Femur (tissue), 1 donor: Measurements from ENCODE around the gene PDXDC1.
"Not testable (repeated sequence)": the region's sequence is repeated elsewhere in the genome, so short reads cannot be mapped to it uniquely, and the experiment has no call there.

ENCODE experiments used
- DNase-seq: peaks from one replicate; pipeline ENCODE4 v3.0.0-alpha.2; 2017

Gene PDXDC1

DNA sequence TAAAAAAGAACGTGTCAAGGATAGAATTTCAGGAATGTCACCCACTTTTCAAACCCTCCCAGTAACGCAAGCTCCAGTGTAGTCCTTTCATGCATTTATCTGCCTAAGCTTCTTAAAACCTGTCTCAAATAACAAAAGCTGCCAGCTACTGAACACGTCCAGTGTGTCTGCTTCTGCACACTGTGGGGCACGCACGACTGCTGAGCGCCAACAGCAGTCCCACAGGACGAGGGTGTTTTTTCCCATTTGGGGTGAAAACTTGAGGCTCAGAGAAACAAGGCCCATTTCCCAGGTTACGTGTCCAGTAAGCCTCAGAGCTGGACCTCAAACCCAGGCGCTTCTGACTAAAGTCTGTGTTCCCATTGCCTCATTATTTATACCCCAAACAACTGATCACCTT, 63.9 kb downstream of the PDXDC1 start:
- DNase-seq, result no peak

DNA sequence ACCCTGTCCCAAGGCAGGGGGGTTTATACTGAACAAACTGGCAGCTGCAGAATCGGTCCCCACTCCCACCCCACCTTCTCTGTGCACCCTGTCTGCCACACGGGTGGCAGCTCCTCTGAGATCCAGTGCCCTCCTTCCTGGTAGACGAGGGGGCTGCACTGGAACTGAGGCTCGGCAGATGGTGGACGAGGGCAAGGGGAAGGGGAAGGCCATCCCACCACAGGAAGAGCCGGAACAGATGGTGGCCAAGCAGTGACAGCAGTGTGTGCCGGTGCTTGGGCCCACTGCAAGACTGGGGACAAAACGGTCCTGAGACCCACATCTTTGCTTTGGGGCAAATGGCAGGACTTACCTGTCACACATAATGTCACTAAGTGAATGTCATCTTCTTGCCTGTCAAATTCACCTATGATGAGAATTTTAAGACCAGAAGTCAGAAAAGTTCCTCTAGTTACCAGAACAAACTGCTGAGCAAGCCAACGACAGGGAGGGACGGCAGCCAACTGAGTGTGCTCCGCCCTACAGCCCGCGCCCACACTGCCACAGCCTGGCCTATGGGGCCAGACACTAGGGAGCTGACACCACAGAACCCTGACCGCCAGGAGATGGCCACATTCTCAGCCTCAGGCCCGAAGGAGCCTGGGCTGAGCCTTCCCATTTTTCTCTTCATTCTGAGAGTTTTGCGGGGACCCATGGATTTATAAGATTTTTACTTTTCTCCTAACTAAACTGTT, 66.6 kb downstream of the PDXDC1 start:
- DNase-seq, result peak; percentile 87

DNA sequence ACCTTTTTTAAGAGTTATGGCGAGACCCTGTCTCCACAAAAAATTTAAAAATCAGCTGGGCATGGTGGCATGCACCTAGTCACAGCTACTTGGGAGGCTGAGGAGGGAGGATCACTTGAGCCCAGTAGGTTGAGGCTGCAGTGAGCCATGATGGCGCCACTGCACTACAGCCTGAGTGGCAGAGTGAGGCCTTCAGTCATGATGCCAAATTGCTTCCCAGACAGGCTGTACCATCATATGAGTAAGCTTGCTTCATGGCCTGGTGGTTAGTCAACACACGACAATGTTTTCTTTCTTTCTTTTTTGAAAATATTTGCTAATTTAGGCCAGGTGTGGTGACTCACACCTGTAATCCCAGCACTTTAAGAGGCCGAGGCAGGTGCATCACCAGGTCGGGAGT, 68.5 kb downstream of the PDXDC1 start:
- no peak for DNase-seq

DNA sequence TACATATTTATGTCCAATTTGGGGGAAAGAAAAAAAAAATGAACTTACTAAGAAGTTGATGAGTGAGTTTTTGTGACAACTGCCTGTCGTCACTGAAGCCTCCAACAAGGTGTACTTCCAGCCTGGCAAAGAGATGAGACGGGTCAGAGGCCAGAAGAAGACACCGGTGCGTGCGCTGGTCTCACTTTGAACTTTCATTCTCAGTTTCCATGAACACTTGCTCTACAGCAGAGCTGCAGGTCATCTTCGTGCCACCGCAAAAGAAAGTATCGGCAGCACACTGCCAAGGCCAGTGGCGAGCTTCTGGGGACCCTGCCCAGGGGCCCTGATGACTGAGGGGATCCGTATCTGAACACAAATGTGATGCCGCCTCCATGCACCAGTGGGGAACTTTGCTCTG, 69.5 kb downstream of the PDXDC1 start:
- peak; percentile 7 for DNase-seq

DNA sequence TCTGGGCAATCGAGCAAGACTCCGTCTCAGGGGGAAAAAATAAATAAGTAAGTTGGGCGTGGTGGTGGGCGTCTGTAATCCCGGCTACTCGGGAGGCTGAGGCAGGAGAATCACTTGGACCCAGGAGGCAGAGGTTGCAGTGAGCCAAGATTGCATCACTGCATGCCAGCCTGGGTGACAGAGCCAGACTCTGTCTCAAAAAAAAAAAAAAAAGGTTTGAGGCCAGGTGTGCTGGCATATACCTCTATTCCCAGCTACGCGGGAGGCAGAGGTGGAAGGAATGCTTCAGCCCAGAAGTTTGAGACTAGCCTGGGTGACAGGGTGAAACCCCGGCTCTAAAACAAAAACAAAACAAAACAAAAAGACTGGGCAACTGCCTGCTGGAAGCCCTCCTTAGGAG, 70.4 kb downstream of the PDXDC1 start:
- DNase-seq, result not testable (repeated sequence)

DNA sequence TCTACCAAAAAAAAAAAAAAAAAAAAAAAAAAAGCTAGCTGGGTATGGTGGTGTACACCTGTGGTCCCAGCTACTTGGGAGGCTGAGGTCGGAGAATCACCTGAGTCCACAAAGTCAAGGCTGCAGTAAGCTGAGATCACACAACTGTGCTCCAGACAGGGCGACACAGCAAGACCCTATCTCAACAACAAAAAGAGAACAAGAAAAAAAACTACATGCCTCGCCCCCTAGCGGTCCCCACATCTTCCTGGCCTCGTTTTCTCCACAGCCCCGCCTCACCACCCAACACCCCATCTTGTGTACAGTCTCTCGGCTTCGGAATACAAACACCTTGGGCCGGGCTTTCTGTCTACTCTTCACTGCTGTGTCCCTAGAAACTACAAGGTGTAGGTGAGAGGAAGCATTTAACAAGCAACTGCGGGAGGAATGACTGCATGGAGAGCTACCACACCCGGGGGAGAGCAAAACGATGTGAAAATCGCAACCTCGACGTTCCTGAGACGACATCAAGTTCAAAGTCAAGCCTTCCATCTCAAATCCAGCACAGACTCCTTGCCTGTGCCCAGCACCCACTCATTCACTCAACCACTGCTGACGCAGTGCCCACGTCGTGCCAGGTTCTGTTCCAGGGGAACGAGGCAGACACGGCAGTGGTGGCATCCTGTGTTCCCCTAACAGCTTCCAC, 72.0 kb downstream of the PDXDC1 start:
- peak; percentile 7 for DNase-seq

DNA sequence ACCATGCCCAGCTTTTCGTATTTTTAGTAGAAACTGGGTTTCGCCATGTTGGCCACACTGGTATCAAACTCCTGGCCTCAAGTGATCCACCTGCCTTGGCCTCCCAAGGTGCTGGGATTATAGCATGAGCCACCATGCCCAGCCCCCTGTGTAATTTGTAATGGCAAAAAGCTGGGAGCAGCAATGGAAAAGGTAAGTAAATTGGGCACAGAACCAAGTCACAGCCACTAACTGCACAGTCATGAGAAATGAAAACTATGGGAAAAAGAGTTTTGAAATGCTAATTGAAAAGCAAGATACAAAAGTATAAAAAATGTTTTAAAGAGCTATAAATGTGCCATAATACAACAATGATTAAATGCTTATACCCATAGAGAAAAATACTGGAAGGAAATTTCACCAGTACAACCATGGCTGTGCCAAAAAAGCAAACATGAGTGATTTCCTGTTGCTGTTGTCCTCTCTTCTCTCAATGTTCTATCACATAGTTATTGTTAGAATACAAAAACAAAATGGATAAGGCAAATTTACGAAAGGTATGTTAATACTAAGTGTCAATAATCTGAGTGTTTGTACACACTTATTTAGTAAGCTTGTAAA, 74.9 kb downstream of the PDXDC1 start:
- no peak for DNase-seq

DNA sequence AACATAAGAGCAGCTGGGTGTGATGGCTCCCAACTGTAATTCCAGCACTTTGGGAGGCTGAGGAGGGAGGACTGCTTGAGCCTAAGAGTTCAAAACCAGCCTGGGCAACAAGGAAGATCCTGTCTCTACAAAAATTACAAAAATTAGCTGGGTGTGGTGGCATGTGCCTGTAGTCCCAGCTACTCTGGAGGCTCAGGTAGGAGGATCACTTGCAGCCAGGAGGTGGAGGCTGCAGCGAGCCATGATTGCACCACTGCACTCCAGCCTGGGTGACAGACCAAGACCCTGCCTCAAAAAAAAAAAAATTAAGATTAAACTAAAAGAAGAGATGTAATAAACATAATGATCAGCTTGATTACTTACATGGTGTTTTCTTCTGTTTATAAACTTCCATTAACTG, 75.6 kb downstream of the PDXDC1 start:
- not testable (repeated sequence) for DNase-seq

DNA sequence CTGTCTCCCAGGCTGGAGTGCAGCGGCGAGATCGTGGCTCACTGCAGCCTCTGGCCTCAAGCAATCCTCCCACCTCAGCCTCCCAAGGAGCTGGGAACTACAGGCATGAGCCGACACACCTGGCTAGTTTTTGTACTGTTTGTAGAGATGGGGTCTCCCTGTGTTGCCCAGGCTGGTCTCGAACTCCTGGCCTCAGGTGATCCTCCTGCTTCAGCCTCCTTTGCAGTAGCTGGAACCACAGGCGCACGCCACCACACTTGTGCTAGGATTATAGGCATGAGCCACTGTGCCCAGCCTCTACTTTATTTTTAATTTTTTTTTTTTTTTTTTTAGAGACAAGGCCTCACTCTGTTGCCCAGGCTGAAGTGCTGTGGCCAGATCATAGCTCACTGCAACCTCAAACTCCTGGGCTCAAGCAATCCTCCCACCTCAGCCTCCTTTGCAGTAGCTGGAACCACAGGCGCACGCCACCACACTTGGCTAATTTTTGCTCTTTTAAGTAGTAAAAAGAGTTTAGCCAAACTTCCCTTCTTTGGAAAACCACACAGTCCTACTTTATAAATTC, 76.6 kb downstream of the PDXDC1 start:
- DNase-seq, result no peak

DNA sequence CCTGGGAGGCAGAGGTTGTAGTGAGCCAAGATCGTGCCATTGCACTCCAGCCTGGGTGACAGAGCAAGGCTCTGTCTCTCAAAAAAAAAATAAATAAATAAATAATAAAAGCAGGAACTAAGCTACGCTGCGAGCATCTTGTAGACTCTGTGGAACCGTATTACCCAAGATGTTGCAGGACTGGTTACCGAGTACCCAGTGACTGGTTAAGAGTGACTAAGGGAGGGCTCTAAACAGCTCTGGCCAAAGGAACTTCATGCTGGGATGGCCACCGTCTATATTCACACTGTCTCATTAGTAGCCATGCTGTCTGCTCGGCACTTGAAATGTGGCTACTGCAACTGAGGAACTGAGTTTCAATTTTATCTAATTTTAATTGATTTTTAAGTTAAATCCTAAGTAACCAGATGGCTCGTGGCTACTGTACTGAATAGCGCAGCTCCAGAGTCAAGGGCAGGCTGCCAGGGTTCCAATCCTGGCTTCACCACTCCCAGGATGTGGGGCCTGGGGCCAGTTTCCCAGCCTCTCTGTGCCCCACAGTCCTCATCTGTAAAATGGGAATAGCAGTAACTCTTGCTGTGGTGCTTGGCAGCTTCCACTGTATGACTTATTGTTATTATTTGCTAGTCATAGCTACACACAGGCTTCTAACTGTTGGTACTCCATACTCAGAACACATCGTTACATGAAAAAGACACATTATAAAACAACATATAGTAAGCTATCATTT, 78.1 kb downstream of the PDXDC1 start:
- DNase-seq, result no peak

DNA sequence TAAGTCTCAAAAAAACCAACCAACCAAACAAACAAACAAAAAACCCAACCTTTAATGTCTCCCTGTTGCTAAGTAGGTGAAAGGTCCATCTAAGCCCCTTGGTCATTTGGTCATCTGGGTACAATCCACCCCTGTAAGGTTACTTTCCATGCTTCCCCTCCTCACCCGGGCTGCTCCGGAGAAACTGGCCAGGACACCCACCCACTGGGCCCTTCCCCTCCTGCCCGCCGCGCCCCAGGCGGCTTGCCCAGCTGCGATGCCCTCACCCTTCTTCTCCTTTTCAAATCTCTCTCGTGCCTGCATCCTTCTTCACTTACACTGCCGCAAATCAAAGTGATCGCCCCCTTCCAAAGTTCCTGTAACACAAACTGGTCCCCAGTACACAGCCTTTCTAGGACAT, 79.1 kb downstream of the PDXDC1 start:
- DNase-seq, result no peak

DNA sequence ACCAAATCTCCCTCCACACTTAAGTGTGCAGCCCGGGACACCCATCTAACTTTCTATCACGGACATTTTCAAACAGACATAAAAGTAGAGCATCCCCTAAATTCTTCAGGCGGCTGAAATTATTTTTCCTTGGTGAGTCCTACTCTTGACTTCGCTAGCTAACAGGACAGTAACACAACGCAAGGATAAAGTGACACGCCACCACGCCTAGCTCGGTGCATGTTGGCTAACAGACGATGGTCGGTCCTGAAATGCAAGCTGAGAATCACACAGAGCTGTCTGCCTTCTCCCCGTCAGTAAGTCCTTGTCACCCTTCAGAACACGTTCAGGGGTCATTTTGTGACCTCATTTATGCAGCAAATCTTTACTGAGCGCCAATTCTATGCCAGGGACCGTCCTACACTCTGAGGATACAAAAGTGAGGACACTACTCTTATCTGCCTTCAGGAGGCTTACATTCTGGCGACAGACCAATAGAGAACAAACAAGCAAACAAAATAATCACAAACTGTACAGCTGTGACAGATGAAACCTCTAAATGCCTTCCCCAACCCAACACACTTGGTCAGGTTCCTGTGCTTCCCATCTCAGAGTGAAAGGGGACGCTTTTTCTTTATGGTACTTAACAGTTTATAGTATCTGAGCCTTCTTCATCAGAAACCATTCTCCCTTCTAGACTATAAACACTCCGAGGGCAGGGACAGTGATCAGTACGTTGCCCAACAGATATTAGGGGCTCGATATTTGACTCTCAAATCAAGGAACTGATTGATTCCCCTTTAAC, 79.7 kb downstream of the PDXDC1 start:
- no peak for DNase-seq

DNA sequence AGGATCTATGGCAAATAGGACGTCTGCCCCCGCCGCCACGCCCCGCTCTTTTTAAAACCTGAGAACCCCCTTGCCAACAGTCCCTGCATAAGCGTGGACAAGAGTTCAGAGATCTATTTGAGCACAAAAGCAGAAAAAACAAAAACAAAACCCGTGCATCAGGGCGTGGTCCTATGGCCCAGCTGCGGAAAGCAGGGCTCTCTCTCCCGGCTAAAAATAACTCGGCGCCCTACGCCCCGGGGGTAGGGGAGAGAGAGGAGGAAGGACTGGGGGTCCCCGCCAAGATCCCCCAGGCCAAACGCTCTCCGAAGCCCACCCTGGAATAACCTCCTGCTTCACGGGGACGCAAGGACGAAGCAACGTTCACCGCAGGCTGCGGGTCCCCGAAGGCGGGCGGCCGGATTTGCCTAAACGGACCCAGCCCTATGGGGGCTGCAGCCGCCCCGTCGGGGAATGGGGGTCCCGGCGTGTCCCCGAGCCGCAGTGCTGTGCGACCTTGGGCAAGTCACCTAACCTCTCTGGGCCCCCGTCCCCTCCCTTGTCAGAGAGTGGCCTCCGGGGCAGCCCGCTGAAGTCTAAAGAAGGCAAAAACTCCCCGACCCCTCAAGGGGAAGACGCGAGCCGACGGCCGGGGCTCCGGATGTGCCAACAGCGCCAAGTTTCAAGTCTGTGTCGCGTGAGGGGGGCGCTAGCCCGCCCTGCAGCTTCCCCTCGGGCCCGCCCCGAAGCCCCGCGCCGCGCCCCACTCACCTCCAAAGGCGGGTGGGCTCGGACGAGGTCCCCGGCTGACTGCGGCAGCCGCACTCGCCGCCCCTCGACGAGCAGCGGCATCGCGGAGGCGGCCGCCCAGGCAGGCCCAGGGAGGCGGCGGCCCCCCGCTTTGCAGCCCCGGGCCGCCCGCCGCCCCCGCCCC, 80.6 kb downstream of the PDXDC1 start:
- peak; percentile 48 for DNase-seq

DNA sequence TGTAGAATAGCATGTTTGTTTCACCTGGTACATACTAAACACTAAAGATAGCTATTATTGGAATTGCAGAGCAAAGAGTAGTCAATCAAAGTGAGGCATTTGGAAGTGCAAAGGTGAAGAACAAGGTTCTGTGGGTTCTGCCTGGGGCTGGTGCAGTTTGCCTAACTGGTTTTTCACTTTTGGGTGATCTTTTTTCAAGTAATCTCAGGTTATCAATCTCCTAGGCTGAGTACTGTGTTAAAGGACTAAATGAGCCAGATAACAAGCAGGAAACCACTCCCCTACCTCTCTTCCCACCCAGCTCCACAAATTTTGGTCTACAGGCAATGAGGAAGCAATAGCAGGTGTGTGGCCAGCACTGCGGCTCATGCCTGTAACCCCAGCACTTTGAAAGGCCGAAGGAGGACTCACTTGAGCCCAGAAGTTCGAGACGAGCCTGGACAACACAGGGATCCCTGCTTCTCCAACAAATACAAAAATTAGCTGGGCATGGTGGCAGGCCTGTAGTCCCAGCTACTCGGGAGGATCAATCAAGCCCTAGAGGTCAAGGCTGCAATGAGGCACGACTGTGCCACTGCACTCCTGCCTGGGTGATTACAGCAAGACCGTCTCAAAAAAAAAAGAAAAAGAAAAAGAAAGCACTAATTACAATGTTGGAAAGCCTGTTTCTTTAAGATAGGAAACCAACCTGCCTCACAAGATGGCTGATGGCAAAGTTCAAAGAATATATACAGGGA, 83.0 kb downstream of the PDXDC1 start:
- DNase-seq, result no peak

DNA sequence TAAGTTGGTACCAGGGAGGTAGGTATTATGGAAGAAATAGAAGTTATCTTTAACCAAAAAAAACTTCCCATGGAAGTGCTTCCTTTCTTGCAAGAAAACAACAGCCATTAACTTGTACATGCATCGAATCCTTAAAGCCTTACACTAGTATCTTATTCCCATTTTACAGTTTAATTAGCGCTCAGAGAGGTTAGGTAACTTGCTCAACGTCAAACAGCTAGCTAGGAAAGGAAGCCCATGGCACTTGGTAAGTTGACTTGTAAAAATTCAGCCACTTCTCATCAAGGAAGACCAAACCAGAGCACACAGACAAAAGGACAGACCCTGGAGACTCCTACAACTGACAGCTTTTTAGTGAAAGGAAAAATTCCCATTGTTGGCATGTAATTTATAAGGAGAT, 84.5 kb downstream of the PDXDC1 start:
- DNase-seq, result no peak

DNA sequence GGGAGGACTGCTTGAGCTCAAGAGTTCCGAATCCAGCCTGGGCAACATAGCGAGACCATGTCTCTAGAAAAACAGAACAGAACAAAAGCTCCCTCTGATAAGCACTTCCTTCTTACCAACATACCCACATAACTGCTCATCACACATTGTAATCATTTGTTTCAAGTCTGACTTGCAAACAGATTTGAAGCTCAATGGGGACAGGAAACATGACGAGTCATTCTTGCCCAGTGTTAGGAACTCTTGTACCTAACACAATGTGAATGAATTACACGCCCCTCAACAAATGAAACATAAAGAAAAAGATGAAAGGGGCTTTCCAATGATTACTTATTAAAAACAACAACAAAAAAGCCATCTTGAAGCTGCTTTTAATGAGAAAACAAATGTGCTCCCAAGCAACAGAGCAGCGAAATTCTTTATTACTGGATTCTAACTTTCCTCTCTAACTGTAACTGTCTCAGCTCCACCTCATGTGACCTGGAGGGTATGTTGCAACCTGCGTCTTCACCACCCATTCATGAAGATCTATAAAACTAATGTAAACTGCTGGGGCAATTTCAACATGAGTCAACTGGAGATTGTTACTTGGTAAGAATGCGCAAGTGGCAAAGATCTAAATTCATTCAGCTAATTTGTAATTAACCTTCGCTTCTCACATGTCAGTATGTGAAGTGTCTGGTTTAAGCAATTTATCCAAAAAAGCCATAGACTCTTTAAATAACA, 87.4 kb downstream of the PDXDC1 start:
- not testable (repeated sequence) for DNase-seq

DNA sequence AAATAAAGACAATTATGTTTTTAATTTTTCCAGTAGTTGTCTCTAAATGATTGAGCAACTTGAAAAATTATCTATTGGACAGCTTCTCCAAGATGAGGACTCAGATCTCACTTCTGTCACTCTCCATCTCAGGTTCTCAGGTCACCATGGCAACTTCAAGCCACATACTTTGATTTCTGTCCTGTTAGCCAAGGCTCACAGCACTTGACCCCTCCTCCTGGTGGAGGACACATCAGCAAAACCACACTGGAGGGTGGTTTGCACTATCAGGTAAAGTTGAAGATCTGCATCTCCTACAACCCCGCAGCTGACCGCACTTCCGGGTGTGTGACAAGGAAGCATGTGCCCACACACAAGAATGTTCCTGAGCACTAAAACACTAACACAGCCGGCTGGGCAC, 91.1 kb downstream of the PDXDC1 start:
- not testable (repeated sequence) for DNase-seq

DNA sequence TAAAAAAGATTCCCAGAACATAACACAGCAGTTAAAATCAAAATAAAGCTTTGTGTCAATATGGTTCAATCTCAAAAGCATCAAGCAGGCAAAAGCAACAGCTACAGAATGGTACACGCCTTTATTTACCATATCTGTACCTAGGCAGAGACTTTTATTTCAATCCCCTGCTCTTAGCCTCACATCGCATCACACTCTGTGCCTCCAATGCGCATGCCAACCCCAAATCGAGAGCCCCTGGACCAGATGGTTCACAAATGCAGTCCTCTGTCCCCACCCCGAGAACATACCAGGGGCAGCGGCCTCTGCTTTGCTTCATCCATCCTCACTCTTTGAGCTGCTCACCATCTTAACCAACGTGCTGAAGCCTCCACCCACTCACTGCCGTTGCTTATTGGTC, 91.9 kb downstream of the PDXDC1 start:
- DNase-seq, result not testable (repeated sequence)

DNA sequence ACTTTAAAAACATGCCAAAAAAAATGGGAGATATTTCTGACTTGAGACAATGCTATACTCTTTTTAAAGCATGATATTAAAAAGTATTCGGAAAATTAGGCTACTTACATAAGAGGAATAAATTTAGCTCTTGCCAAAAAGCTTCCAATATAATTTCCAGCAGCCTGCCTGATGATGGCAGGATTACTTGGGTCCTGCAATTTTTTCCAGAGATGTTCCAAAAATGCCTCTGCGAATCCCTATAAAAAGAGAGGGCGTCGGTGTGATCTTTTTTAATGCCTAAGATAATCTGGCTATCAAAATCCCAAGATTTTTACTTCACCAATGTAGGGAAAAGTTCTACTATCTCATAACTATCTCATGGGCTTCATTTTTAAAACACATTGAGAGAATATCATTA, 96.2 kb downstream of the PDXDC1 start:
- DNase-seq, result not testable (repeated sequence)
